HG03457 (cell line): ENCODE results near the gene CCND2.
"Not testable (repeated sequence)": the region's sequence is repeated elsewhere in the genome, so short reads cannot be mapped to it uniquely, and the experiment has no call there.

ENCODE experiments used
- ATAC-seq: cut with Tn5 transposase; IDR thresholded peaks from one replicate; pipeline ENCODE4 v1.9.1; 2021; ENCODE audit warnings: moderate number of reproducible peaks; ENCODE audit not compliant: unreplicated experiment

CCND2 gene

DNA sequence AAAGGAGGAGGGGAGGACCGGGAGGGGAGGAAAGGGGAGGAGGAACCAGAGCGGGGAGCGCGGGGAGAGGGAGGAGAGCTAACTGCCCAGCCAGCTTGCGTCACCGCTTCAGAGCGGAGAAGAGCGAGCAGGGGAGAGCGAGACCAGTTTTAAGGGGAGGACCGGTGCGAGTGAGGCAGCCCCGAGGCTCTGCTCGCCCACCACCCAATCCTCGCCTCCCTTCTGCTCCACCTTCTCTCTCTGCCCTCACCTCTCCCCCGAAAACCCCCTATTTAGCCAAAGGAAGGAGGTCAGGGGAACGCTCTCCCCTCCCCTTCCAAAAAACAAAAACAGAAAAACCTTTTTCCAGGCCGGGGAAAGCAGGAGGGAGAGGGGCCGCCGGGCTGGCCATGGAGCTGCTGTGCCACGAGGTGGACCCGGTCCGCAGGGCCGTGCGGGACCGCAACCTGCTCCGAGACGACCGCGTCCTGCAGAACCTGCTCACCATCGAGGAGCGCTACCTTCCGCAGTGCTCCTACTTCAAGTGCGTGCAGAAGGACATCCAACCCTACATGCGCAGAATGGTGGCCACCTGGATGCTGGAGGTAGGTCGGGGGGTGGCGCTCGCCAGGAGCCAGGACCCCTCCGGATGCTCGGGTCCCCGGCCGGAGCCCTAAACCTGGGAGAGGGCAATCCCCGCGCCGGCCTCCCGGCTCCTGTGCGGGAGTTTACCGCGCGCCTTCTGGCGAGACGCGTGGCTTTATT is at the start of gene CCND2:
CCND2 (plus strand) TSS at position 111 of the 744 bp plus-strand sequence; CDS start at position 390, 279 bp downstream.
- no peak for ATAC-seq

DNA sequence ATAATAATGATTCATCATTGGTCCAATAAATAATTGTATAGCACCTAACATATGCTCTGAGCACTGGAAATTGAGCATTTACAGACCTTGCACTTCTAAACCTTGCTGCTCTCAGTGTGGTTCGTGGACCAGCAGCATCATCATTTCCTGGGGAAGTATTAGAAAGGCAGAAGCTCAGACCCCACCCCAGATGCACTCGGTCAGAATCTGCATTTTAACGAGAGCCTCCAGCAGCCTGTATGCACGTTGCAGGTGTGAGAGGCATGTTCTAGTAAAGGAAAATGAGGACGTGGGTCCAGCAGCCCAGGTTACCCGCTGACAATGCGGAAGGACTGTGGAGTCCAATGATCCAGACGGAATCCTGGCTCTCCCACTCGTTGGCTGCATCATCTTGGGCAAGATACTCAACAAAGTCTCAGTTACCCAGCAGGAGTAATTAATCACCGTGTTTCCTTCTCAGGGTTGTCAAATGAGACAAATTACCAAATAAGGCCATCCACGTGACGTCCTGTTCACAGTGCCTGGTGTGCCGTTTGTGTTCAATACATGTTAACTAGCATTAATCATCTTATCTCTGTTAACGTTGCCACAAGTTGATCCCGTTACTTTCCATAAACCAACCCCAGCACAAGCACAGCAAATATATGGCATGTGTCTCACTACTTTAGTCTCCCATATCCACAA is 49.2 kb upstream of the CCND2 start:
- no peak for ATAC-seq

DNA sequence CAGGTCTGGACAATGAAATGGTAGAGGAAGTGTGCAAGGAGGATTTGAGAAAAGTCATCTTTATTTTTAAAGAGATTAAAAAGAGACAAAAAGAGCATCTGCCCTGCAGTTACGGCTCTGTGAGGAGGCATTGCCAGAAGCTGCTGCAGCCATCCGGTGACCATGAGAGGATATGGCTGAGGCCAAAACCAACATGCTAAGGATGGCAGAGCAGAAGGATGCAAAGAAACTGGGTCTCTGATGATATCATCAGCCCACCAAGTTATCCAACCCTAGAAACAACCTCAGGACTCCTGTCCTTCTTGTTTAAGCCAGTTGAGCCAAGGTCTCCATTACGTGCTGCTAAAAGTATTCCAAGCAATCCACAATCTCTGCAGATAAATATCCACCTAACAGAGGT is 48.0 kb upstream of the CCND2 start:
- ATAC-seq: no peak

DNA sequence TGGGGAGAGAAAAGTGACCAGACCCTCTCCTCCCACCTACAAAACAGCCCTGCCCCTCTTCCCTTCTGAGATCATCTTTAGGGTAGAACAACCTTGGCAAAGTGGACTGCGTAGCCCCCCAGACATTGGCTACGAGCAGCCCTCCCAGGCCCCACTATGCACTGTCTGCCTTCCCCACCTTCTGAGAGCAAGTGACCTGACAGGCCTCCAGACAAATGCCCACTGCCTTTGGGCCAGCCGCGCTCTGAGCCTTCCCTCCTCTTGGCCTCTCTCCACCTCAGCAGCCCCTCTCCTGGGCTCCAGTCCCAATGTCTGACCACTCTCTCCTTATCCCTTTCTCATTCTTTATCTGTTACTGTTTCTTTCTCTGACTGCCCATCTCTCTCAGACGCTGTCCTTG is 46.5 kb upstream of the CCND2 start:
- ATAC-seq: no peak

DNA sequence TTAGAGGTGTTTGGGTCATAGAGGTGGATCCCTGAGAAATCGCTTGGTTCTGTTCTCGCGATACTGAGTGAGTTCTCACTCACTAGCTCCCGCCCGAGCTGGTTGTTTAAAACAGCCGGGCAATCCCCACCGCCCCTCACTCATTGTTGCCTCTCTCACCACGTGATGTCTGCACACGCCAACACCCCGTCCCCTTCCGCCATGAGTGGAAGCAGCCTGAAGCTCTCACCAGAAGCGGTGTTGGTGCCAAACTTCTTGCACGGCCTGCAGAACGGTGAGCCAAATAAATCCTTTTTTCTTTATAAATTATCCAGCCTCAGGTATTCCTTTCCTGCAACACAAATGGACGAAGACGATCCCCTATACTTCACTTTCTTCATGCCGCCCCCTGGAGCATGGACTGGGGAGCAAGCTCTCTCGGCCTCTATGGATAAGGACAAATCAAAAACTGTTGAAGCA is 45.4 kb upstream of the CCND2 start:
- no peak for ATAC-seq

DNA sequence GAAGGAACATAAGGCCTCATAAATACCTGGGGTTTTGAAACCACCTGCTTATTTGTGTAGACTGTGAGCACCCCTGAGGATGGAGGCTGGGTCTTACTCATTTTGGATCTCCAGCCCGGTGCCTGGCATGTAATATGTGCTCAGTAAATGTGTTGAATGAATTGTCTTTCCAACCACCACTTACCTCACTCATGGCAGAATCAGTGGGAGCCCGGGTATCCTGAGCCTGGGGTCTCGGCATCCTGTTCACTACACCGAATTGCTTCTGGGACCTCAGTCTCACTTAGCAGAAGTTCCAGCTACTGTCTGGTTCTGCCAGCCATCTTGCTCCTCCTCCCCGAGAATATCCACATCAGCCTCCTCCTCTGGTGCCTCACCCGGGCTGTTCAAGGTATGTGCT is 43.0 kb upstream of the CCND2 start:
- ATAC-seq: no peak

DNA sequence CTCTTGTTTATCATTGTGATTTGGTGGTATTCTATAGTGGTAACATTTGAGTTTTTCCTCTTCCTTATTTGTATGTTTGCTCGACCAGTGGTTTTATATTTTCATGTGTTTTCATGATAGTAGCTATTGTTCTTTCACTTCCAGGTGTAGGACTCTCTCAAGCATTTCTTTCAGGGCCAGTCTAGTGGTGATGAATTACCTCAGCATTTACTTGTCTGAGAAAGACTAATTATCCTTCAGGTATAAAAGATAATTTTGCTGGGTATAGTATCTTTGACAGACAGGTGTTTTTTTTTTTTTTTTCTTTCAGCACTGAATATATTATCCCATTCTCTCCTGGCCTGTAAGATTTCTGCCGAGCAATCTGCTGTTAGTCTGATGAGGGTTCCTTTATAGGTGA is 35.0 kb upstream of the CCND2 start:
- ATAC-seq: no peak

DNA sequence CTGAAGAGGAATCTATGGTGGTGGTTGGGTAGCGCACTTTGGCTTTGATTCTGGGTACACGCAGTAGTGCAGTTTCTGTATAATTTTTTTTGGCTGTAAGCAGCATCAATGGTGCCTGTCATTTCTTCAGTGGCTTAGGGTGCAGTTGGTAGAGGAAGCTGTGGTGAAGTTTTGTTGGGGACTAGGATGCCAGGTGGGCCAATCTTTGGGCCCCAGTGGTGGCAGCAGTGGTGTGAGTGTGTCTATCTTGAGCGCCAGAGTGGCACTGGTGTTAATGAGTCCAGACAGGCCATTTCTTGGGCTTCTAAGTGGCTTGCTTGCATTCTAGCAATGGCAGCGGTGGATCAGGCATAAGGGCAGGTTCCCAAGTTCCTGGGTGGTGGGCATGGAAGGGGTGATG is 33.8 kb upstream of the CCND2 start:
- no peak for ATAC-seq

DNA sequence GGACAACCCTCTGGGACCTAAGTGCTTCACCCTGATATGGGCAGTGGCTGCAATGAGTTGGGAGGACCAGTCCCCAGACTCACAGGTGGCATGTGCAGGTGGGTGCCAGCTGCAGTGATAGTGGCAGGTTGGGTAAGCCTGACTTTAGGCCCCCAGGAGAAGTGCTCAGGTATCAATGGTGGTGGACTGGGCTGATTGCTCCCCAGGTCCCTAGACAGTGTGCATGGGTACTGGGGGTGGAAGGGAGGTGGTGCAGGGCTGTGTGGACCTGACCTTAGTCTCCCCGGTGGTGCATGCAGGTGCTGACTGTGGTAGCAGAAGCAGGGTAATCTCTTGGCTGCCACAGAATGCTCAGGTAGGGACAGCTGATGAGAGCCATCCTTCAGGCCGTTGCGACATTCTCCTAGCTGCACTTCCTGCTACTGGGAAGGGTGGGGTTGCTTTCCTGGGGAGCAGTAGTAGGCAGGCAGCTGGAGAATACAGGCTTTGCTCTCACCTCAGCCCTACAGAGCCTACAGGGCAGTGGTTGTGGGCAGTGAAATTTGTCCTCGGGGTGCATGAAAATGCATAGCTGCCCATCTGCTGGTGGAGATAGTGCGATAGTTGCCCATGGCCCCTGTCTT is 33.3 kb upstream of the CCND2 start:
- no peak for ATAC-seq

DNA sequence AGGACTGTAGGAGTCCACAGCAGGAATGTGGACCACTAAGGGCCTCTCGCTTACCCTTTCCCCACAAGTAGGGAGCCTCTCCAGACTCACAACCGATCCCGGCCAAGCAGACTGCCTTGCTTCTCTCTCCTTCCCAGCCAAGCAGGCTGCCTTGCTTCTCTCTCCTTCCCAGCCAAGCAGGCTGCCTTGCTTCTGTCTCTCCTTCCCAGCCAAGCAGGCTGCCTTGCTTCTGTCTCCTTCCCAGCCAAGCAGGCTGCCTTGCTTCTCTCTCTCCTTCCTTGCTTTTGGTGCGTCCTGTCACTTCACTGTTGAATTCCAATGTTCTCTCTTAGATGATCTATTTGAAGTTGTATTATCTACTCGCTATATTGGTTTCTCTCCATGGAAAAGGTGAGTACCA is 32.6 kb upstream of the CCND2 start:
- no peak for ATAC-seq

DNA sequence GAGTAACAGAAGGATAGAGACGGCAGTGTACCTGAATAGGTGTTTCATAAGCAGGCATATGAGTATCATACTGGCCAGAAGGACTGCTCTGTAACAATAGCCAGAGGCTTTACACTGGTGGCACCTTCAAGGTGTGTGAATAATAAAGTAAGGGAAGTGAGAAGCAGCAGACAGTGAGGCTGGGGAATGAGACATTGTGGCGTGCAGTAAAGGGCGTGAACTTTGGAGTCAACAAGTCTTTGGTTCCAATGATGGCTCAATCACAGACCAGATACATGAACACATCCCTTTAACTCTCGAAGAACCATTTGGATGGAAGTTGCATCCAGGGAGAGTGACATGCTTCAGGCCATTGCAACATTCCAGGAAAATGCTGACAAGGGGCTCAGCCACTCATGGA is 32.0 kb upstream of the CCND2 start:
- no peak for ATAC-seq

DNA sequence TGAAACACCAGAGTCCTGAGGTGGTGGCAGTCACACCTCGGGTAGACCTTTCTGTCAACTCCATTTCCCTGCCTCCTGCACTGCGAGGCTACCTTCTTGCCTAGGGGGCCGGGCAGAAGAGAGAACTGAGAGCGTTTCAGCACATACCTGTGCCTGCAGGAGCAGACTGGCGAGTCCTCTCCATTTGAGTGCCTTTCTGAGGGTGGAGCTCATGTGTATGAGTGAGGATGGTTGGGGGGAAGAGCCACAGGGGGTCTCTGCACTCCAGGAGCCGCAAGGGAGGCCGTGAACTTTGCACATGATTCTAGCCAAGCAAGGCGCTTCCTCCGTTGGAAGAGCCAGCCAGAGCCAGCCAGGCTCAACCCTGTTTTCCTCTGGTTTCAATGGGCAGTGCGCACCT is 31.0 kb upstream of the CCND2 start:
- ATAC-seq: no peak

DNA sequence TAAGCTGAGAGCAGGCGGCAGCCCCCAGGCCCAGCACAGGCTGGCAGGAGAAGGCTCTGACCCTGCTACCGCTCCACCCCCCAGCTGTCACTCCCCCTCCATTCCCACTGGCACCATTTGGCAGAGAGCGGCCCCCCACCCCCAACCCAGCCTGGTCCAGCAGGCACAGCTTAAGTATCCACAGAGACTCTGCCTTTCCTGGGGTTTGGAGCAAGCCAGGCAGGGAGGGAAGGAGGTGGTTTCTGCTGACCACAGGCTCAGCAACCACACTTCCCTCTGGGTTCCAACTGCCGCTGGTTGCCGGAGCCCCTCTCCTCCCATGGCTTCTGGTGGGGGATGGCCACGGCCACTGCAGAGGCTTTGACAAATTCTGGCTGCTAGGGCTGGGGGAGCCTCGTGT is 30.5 kb upstream of the CCND2 start:
- no peak for ATAC-seq

DNA sequence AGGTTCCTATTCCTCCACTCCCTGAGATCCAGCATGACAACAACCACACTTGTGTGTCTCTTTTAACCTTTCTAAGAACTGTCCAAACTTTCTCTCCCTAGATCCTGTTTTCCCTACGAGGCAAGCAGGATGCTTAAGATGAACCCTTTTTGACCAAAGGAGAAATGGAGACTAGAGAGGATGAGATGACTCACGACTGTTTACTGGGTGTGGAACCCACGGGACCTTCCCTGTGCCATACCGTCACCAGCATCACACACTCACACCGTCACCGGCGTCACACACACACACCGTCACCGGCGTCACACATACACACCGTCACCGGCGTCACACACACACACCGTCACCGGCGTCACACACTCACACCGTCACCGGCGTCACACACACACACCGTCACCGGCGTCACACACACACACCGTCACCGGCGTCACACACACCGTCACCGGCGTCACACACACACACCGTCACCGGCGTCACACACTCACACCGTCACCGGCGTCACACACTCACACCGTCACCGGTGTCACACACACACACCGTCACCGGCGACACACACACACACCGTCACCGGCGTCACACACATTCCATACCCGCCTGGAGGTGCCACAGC is 30.0 kb upstream of the CCND2 start:
- not testable (repeated sequence) for ATAC-seq

DNA sequence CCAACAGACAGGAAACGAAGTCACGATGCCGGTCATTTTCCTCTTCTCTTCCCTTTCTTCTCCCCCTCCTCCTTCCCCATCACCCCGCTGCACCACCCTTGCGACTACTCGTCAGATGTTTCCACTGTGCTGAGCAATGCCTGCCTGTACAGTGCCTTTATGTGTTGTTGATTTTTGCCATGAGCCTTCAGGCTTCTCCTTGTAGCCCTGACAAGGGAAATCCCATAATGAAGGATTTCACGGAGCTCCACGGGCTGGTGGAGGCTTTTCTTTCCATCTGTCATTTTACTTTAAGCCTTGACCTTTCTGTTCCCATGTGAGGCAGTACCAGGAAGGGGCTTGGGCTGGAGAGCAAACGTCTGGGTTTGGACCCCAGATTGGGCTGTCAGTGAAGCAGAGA is 28.7 kb upstream of the CCND2 start:
- no peak for ATAC-seq

DNA sequence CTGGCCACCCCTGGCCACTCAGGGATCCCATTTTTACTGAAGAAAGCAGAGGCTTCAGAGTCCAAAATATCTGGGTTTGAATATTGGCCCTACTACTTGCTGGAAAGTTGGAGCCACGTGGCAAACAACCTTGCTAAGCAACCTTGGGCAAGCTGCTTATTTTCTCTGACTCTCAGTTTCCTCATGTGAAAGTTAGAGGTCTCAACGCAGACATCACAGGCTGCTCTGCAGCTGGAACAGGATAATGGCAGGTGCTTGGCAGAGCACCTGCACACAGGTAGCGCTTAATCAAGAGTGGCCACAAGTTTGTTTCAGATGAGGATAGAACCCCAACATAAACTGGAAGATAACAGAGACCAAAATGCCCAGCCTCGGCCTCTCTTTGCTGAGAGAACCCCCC is 28.1 kb upstream of the CCND2 start:
- ATAC-seq: no peak

DNA sequence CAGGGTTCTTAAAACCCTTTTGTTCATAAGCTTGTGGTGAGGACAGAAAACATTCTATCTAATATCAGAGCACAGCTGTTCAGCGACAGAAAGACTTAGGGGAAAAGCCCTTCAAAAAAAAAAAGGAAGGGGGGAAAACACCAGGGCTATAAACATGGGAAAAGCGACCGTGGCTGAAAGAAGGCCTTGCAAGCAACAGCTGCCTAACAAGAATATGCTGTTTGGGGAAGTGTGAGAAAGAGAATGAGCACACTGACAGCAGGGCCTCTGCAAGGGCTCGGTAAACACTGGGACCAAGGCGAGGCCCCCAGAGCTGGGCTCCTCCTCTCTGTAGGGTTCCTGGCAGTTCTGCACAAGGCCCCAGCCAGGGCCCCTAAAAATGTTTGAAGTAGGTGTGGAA is 27.4 kb upstream of the CCND2 start:
- no peak for ATAC-seq

DNA sequence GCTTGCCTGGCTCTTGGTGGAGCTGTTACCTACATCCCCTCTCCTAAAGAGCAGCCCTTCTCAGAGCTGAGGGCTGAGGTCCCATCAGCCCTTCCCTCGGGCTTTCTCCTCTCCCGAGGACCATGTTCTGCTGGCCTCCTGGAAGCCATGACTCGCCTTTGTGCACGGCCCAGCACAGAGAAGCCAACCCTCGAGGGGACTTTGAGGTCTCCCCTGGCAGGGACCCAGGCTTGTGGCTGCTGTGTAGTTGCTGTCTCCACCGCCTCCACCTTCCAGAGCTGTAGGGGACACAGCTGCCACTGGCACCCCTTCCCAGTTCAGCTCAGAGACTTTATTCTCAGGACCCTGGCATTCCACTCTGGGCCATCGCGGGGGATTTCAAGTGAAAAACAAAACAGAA is 22.9 kb upstream of the CCND2 start:
- no peak for ATAC-seq

DNA sequence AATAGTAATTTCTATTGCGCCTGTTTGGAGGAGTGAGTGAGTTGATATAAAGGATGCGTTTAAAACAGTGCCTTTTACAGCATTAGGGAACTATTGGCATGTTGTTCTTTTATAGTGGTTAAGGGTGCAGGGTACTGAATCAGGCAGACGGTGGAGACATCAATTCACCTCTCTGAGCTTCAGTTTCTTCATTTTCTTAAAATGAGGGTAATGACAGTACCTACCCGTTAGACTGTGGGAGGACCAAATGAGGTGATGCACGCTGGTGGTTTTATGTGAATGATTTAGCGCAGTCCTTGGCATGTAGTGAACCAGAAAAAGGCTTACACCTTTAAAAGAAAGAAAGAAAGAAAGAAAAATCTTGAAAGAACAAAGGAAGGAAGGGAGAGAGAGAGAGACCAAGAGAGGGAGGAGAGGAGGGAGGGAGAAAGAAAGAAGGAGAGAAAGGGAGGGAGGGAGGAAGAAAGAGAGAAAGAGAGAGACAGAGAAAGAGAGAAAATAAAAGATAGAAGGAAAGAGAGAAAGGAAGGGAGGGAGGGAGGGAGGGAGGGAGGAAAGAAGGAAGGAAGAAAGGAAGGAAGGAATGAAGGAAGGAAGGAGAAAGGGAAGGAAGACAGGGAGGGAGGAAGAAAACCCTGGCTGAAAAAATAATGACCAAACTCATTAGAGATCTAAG is 22.2 kb upstream of the CCND2 start:
- ATAC-seq: no peak

DNA sequence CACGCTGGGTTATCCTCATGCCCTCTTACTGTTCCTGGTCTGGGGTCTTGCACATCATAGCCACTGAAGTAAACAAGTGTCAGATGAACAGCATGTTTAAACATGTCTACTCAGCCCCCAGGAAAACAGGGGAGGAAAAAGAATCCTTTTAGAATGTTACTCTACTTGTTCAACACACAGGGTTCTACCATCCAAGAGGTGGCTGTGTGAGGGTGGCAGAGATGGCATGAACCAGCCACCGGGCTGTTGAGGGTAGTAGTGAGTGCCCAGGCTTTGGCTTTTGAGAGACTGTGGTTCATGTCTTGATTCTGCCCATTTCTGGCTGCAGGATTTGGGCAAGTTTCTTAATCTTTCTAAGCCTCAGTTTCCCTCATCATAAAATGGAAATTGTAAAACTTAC is 21.6 kb upstream of the CCND2 start:
- no peak for ATAC-seq

DNA sequence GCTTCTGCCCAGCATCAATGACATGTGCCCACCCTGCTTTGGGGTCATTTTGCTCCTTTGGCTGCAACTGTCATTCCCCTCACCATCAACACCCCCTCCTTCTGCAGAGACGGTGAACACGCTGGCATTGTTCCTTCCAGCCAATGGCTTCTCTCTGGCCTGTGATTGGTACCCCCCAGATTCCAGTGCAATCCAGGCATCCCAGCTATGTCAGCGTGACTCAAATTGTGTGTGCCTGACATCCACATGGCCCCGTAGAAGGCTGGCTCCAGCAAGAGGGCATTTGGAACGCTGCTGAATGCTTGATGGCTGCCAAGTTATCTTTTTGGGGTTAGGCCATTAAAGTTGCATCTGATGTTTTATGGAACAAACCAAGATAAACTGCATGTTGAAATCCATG is 21.0 kb upstream of the CCND2 start:
- no peak for ATAC-seq
